Epithelial cell of proximal tubule (primary cell): ENCODE measurements around the gene CADM2. TPM values are rescaled to one million over a fixed set of nuclear protein-coding genes. Genes with fewer than 3 reads are reported as not detected.

Experiments used
- DNase-seq: peaks from one replicate; pipeline ENCODE4 v3.0.0-alpha.2; 2011; ENCODE audit warnings: low read depth
- H3K4me3 ChIP-seq: 2 replicates; pipeline ENCODE4 v1.5.1; 2011; ENCODE audit warnings: low read depth, mild to moderate bottlenecking, low read length
- total RNA-seq: library from RNA; depleted of rRNA; stranded (reverse); fragments of >200 nt; gene quantifications from 2 replicates; pipeline ENCODE4 v1.2.3, GENCODE V29; 2015
- TF ChIP-seq, protein P1 (sequence below): conservative IDR thresholded peaks from 2 replicates; pipeline ENCODE4 v1.5.1; 2012; ENCODE audit warnings: low read depth, mild to moderate bottlenecking, low read length

CADM2 gene
- total RNA-seq, 1 donor from 2014 or later: not detected

DNA sequence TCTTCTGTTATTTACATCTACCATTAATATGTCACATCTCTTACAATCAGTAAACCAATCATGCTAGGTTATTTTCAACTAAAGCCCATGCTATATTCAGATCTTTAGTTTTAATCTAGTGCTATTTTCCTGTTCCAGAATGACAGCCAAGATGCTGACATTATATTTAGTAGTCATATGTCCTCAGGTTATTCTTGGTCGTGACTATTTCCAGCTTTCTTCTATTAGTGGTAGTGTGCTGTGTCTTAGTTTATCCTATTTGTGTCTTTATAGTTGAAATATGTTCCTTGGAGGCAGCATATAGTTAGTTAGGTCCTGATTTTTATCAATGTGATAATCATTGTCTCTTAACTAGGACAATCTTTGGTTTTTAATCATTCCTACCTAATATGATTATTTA lies 566.5 kb downstream of the CADM2 start:
- no peak for DNase-seq
- TF ChIP-seq, protein P1, sequence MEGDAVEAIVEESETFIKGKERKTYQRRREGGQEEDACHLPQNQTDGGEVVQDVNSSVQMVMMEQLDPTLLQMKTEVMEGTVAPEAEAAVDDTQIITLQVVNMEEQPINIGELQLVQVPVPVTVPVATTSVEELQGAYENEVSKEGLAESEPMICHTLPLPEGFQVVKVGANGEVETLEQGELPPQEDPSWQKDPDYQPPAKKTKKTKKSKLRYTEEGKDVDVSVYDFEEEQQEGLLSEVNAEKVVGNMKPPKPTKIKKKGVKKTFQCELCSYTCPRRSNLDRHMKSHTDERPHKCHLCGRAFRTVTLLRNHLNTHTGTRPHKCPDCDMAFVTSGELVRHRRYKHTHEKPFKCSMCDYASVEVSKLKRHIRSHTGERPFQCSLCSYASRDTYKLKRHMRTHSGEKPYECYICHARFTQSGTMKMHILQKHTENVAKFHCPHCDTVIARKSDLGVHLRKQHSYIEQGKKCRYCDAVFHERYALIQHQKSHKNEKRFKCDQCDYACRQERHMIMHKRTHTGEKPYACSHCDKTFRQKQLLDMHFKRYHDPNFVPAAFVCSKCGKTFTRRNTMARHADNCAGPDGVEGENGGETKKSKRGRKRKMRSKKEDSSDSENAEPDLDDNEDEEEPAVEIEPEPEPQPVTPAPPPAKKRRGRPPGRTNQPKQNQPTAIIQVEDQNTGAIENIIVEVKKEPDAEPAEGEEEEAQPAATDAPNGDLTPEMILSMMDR: no peak
- no peak overlapping the region for H3K4me3 ChIP-seq

DNA sequence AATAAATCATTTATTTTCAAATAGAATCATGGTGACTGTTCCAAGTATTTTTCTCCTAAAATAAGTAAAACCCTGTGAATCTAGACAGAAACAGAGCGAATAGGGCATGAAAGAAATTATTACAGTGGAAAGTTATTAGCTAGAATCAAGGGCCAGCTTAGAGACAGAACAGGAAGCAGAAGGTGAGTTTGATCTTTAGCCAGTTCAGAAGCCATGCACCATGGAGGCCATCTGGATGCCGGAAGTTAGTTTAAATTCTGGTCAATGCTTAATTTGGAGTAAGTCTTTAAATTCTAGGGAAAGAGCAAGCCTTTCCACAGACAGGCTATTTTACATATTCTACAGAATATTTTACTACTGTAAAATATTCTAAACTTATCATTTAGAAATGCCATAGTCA lies 574.8 kb downstream of the CADM2 start:
- no peak for DNase-seq
- no peak overlapping the region for H3K4me3 ChIP-seq
- TF ChIP-seq, protein P1: no peak

DNA sequence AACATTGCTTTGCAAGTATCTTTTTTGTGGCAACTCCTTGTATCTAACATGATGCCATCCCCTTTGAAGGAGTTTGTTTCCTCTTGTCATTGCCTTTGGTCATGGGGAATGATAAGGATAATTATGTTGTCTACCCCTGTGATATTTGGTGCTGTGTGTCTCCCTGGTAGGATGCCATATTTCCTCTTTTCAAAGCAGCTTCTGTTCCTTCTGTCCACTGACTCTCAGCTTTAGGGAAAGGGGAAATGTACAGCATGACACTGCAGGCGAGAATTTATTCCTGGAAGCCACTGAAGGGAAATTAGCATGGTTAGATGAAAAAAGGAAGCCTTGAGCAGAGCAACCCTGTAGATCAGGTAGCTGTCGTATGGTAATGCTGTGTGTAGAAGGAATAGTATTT lies 576.7 kb downstream of the CADM2 start:
- TF ChIP-seq, protein P1: no peak
- no peak overlapping the region for H3K4me3 ChIP-seq
- no peak for DNase-seq

DNA sequence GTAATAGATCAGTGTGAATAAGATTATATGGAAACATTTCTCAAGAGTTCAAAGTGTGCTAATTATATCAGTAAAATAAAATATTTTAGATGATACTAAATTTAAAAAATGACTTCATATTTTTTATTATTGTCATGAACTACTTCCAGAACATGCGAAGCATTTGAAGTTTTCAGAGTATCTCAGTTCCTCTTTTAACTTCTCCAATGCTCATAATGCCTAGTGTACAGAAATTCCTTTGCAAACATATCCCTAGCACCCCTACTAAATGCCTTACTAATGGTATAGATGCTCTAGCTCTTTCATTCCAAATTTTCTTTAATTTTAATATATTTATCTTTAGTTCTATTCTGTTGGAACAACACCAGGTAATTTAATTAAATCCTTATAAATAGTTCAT lies 580.4 kb downstream of the CADM2 start:
- DNase-seq: no peak
- H3K4me3 ChIP-seq: no peak overlapping the region
- TF ChIP-seq, protein P1: no peak

DNA sequence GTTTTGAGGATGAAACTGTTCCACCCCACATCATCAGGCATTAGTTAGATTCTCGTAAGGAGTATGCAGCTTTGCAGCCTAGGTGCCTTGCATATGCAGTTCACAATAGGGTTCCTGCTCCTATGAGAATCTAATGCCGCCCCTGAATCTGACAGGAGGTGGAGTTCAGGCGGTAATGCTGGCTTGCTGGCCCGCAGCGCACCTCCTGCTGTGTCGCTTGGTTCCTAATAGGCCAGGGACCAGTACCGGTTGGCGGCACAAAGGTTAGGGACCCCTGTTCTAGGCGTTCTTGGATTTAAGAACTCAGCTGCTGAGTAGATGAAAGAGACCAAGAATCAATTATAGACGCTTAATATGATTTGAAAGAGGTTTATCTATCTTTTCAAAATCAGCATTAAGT lies 595.4 kb downstream of the CADM2 start:
- TF ChIP-seq, protein P1: no peak
- DNase-seq: no peak
- H3K4me3 ChIP-seq: no peak overlapping the region

DNA sequence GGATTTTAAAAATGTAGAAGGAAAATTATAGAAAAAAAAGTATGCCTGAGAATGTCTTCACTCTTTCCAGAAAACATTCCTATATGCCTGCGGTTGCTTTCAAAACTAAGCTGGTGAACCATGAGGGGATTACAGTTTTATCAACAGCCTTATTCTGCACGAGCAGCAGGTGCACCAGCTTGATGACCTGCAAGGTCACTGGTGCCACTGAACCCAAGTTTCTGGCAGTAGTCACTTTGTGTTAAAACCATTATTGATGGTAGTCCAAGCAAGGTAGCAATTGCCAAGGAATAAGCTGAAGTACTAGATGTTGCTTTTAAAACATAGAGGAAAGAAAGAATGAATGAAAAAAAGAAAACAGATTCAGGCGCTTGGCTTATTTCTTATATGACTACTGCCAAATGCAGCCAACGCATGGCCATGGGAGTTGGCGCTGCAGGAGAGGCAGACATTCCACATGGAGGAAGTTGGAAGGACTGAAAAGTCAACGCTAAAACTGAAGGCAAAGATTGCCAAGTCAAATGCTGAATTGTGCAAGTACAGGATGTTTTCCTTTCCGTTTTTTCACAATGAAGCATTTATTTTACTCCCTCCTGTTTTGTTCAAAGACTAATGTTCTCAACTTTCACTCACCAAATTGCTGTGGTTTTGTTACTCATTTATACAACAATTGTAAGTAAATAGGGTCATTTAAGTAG lies 601.4 kb downstream of the CADM2 start:
- TF ChIP-seq, protein P1: no peak

DNA sequence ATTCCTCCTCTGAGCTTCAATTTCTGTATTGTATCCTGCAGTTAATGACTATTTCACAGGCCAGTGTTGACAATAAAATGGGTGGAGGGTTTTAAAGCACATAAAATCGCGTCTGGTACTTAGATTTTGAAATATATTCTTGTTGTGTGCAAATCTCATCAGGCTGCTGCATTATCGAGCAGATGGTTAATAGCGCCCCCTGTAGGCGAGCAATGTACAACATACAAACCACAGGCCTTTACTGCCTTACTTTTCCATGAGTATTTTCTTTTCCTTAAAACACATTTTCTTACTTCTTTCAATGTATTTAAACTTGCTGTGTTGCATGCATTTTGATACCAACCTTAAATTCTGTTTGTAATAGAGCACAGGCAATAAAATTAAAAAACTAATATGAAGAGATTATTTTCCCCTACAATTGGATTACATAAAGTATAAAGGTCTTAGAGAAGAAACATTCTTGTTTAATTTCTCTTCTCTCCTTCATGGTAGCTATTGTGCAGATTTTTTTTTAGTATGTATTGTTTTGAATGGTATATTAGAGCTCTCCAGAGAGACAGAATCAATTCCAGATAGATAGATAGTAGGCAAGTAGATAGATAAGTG lies 608.4 kb downstream of the CADM2 start:
- TF ChIP-seq, protein P1: peak; percentile 84
- DNase-seq: no peak
- no peak overlapping the region for H3K4me3 ChIP-seq

More for the DNA sequence above, 601.4 kb downstream of the CADM2 start:
- H3K4me3 ChIP-seq: no peak overlapping the region
- peak; percentile 31 for DNase-seq
